CD4-positive, alpha-beta T cell treated with Interleukin-6 at 100 ng/mL for 8 hours (primary cell): ENCODE measurements around the gene FGF22.
"Not testable (repeated sequence)": the region's sequence is repeated elsewhere in the genome, so short reads cannot be mapped to it uniquely, and the experiment has no call there.

Source experiments
- DNase-seq: peaks from one replicate; pipeline ENCODE4 v3.0.0-alpha.2; 2020; ENCODE audit warnings: mixed read lengths, low spot score

The FGF22 gene

DNA sequence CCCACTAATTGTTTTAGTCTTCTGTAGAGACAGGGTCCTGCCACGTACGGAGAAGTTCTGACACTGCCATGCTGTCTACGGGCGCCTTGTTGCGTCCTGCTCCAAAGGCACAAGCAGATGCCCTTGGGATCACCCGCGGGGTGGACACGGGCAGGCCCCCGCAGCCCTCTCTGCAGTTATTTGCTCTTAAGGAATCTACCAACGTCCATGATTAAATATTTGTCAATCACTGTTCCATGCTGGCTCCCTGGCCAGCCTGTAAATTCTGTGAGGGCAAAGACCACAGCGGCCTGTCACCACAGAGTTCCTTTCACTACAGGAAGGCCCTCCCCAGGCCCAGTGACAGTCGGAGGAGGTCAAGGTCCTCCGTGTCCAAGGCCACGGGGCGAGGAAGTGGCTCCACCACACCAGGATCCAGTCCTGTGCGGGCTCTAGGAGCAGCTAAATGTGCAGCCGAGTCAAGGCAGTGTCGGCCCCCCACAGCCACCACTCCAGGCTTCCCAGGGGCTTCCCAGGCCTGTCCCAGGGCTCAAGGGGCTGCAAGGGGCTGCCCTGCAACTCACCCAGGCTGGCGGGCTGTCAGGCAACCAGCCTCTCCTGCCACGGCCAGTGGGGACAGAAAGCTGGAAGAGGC lies 21.2 kb downstream of the FGF22 start:
- DNase-seq = no peak

DNA sequence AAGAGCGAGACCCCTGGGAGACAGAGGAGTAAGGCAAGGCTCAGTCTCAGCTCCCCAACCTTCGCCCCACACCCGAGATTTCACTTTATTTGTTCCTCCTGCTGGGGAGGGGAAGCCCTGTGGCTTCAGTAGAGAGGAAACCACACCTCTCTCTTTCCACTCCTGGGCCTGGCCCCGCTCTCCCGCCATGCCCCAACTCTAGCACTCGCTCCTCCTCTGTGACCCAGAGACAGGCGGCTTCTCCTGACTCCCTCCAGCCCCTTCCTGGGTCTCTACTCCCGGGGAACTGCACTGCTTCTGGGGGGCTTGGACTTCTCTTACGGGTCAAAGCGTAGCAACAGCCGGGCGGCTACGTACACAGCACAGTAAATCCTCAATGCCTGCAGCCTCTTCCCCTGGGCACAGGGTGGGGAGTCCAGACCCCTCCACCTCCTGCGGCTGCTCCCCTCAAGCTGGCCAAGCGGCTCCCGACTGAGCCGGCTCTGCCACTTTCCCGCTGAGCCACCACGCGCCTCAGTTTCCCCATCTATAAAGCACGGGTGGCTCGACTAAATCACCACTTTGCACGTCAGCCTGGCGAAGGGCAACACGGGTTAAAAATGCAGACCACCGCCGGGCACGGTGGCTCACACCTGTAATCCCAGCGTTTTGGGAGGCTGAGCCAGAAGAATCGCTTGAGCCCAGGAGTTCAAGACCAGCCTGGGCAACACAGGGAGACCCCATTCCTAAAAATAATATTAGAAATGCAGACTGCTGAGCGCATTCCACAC lies 21.9 kb downstream of the FGF22 start:
- peak; percentile 77 for DNase-seq

DNA sequence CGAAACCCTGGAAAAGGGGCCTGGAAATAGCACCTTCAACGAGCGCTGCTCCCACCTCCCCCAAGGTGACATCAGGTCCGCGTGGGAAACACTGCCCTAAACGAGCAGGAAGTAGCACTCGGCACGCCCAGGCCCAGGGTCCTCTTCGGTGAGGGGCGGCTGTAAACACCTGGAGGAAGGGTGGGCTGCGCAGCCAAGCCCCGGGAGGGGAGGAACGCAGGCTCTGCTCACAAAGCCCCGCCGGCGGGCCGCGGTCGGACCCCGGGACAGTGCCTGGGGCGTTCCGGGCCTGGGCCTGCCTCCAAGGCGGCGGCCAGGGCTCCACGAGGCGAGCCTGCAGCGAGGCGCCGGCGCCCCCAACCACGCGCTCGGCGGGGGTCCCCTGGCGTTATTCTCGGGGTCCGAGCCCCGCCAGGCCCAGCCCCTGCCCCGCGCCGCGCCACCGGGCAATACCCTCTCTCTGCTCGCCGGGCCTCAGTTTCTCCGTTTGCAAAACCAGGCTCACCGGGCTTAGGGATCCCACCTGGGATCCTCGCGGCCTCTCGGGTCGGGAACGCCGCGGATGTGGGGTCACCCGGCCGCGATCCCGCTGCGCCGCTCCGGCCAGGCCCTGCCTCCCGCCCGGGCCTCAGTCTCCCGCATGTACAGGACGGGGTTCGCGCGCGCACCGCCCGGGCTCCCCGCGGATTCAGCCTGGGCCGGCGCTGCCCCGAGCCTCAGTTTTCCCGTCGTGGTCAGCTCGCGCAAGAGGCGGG lies 22.7 kb downstream of the FGF22 start:
- peak; percentile 77 for DNase-seq

DNA sequence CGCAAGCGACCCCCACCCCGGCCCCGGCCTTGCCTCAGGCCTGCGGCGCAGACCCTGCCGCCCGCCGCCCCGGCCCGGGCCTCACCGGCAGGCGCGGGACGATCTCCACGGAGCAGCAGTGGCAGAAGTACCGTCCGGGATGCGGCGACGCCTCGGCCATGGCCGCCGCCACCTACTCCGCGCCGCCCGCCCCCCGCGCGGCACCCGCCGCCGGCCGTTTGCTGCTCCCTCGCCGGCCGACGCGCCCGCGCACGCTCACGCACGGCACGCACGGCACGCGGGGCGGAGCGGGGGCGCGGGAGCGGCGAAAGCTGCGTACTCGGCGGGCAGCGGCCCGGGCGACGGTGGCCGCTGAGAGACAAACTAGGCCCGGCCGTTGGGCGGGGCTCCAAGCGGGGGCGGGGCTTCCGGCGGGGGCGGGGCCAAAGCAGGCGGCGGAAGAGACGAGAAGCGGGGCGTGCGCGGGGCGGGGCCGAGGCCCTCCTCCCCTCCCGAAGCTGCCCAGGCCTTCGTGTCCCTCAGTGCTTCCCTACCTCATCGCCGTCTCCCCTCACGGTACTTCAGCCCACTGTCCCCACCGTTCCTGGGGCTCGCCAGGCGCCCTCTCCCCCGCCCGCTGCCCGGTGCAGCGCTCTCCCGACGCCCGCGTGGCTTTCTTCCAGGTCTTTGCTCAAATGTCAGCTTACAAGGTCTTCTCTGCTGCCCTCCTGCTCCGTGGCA lies 23.4 kb downstream of the FGF22 start, which contains the start of gene RNF126:
Gene RNF126, minus strand, starts transcription at position 253 of the 720 bp plus-strand sequence. Its CDS starts 93 bp downstream, at position 160.
- DNase-seq = peak; percentile 95

DNA sequence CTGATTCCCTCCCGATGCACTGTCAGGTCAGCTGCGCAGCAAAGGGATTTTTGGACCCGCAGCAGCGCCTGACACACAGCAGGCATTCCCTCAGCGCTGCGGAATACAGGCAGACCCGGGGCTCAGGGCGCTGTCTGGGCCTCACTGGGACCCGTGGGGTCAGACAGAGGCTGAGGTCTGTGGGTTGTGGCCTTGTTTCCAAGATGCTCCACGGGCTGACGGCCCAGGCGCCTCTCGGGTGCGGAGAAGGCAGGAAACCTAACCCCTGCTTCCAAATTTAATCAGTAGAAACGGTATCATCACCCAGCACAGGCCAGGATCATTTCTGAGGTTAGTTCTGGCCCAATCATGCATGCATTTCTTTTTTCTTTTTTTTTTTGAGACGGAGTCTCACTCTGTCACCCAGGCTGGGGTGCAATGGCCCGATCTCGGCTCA lies 24.0 kb downstream of the FGF22 start:
- no peak for DNase-seq

DNA sequence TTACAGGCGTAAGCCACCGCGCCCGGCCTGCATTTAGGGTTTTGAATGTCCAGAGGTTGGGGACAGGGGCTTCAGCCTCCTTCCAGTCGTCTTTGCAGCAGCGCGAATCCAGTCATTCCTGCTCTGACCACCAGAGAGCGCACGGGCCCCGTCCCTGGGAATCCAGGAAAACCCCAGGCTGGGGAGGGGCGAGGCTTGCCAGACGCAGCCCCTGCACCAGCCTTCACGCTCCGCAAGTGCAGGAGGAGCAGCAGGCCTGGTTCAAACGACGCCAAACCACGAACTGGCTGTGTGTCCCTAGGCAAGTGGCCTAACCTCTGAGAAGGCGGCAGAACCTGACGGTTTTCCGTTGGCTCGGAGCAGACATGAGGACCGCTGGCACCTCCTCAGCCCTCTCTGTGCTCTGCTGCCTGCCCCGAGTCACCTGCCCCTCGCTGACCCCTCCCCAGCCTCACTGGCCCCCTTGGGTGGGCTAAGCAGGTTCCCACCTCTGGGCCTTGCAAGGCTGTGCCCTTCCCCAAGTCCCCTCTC lies 25.3 kb downstream of the FGF22 start:
- peak; percentile 76 for DNase-seq

DNA sequence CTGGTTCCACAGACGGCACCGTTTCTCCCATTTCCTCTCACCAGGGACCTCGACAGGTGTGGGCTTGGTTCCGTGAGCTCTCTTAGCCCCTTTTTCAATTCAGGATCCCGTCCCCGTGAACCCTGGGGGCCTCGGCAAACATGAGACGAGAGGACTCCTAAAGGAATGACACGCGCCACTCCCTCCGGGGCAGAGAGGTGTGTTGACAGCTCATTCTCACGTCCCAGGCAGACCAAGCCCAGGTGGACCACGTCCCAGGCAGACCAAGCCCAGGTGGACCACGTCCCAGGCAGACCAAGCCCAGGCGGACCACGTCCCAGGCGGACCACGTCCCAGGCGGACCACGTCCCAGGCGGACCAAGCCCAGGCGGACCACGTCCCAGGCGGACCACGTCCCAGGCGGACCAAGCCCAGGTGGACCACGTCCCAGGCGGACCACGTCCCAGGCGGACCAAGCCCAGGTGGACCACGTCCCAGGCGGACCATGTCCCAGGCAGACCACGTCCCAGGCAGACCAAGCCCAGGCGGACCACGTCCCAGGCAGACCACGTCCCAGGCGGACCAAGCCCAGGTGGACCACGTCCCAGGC lies 27.4 kb downstream of the FGF22 start:
- not testable (repeated sequence) for DNase-seq

DNA sequence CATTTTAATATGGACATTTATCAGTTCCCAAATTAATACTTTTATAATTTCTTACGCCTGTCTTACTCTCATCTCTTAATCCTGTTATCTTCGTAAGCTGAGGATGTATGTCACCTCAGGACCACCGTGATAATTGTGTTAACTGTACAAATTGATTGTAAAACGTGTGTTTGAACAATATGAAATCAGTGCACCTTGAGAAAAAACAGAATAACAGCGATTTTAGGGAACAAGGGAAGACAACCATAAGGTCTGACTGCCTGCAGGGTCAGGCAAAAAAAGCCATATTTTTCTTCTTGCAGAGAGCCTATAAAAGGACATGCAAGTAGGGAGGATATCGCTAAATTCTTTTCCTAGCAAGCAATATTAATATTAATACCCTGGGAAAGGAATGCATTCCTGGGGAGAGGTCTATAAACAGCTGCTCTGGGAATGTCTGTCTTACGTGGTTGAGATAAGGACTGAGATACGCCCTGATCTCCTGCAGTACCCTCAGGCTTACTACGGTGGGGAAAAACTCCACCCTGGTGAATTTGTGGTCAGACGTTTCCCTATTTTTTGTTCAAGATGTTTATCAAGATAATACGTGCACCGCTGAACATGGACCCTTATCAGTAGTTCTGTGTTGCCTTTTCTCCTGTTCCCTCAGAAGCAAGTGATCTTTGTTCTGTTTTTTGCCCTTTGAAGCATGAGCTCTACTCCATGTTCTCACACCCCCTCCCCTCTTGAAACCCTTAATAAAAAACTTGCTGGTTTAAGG lies 29.2 kb downstream of the FGF22 start:
- DNase-seq = not testable (repeated sequence)

DNA sequence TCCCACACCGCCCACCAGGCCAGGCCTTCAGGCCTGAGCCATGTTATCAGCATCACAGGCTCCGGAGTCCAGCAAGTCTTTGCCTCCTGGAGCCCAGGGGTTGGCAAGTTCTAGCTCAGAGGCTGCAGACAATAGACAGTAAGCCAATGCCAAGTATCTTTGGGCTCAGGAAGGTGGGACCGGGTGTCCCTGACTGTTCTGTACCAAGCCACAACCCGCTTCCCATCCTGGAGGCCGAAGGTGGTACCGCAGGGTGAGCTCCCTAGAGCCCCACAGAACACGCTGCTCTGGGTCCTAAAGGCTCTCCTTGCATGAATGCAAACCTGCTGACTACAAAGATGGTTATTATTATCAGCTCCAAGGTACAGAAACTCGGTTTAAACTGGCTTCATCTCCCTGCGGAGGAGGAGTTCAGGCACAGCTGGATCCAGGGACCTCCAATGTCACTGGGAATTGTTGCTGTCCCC lies 31.0 kb downstream of the FGF22 start:
- DNase-seq = no peak

DNA sequence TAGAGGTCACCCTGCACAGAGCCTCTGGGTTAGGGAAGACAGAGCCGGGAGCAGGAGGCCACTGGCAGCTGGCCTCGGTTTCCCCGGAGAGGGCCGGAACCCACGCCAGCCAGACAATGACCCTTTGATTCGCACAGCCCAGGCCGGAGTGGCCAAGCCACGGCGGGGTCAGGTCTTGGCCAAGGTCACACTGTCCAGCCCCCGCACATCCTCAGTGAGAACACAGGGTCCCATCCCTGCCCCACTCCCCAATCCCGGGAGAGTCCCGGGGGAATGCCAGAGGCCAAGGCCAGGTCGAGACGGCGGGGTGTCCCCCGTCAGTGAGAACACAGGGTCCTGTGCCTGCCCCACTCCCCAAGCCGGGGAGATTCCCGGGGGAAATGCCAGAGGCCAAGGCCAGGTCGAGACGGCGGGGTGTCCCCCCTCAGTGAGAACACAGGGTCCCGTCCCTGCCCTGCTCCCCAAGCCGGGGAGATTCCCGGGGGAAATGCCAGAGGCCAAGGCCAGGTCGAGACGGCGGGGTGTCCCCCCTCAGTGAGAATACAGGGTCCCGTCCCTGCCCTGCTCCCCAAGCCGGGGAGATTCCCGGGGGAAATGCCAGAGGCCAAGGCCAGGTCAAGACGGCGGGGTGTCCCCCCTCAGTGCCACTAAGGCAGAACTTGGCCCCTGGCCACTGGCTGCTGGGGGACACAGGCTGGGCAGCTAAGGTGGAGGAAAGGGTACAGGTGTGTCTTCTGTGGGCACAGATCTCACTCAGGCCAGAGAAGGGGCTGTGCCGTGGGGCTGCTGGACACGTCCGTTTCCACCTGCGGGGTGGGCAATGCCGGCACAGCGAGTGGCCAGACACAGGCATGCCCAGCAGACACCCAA lies 34.8 kb downstream of the FGF22 start:
- no peak for DNase-seq

DNA sequence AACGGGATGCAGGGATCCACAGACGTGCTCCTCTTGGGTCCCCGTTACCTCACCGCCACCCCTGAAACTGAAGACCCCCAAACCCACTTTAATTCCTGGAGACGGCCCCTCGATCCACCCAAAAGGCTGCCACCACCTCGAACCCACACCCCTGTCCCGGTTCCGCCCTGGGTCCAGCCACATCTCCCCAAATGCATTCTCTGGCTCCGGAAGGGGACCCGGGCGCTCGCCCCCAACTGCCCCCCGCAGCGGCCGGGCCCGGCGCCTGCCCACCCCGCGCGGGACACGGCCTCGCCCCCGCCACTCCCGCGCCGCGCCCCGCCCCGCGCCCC lies 36.3 kb downstream of the FGF22 start:
- DNase-seq = no peak

DNA sequence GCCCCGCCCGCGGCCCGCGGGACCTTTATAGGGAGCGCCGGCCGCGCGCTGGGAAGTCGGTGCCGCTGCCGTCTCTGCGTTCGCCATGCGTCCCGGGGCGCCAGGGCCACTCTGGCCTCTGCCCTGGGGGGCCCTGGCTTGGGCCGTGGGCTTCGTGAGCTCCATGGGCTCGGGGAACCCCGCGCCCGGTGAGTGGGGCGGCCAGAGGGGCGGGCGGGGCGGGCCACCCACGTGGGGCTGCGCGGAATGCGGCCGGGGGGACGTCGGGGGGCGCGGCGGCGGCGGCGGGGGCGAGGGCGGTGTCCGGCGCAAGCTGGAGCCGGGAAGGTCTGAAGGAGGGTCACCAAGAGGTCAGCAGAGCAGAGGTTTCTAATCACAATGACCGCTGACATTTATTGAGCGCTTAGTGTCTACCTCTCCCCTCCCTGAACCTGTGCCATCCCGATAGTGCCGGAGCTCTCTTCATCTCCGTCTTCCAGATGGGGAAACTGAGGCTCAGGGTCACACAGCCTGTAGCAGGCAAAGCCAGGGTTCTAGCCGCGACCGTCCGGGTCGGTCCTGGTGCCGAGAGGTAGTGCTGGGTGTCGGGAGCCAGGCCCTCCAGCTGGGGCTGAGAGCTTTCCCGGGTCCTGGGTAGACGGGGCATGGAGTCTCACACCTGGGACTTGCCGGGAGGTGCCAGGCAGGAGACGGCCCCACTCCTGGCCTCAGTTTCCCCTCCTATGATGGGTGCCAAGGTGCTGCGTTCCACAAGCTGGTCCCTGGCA lies 36.8 kb downstream of the FGF22 start, which contains the start of gene FSTL3:
Gene FSTL3, plus strand, starts transcription at position 54 of the 767 bp plus-strand sequence. Its CDS starts 32 bp downstream, at position 86.
- DNase-seq = no peak

DNA sequence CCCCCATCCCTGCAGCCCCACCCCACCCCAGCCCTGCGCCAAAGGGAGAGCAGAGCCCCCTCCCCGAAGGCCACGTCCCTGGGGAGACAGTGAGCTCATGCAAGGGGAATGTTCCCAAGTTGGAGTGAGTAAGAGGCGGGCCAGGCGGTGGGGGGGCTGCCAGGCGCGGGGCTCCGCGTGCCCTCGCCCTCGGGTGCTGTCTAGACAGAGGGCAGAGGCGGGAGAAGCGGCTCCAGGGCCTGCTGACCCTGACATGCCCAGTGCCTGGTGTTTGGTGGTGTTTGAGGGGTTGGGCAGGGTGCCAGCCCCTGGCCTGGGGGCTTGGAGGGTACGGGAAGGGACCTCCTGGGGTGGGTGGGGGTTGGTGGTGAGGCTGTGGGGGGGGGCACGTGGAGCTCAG lies 37.5 kb downstream of the FGF22 start:
- no peak for DNase-seq

DNA sequence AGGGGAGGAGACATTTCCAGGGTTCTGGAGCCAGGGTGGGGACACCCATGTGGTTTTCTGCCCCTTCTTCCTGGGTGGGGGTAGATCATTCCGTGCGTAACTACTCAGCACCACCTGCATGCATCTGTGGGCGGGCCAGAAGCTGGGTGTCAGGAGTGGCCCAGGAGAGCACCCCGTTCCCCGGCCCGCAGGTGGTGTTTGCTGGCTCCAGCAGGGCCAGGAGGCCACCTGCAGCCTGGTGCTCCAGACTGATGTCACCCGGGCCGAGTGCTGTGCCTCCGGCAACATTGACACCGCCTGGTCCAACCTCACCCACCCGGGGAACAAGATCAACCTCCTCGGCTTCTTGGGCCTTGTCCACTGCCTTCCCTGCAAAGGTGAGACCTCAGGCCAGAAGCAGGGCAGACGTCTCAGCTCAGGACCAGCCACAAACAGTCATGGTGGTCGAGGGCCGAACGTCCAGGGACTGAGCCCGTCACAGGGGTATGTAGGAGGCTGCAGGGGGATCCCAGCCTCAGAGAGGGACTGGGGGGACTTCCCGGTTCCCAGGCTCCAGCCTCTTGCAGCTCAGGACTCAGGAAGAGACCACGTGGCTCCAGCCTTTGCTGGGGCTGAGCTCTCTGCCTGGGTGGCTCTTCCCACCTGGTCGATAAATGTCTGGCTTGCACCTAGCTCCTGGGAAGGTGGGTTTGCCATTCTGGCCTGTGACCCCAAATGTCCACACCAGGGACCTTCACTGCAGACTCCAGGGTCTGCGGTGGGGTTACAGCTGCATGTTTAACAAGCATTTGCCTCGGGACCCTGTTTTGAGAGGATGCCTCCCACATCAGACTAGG lies 38.1 kb downstream of the FGF22 start:
- DNase-seq = no peak

DNA sequence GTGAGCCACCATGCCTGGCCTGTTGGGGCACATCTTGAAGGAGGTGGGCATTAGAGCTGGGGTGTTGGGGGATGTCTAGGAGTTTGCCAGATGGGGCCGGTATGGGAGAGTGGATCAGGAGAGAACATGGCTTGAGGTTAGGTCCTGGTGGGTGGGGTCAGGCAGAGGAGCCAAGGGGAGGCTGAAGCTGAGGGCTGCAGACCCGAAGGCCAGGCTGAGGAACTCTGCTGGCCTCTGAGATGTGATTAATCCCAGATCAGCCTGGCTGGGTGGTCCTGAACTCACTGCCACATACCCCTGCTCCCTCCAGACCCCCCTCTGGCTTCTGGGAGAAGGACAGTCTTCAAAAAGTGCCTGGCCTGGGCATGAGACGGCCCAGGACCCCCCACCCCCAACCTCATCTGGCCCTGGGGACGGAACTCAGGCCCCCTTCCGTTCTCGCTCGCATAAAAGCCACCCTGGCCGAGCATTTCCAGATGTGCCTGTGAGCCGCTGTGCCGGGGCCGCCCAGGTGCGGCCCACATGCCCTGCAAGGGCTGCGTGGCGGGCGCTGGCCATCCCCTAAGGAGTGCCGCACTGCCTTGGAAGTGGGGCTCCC lies 39.2 kb downstream of the FGF22 start:
- DNase-seq = no peak

DNA sequence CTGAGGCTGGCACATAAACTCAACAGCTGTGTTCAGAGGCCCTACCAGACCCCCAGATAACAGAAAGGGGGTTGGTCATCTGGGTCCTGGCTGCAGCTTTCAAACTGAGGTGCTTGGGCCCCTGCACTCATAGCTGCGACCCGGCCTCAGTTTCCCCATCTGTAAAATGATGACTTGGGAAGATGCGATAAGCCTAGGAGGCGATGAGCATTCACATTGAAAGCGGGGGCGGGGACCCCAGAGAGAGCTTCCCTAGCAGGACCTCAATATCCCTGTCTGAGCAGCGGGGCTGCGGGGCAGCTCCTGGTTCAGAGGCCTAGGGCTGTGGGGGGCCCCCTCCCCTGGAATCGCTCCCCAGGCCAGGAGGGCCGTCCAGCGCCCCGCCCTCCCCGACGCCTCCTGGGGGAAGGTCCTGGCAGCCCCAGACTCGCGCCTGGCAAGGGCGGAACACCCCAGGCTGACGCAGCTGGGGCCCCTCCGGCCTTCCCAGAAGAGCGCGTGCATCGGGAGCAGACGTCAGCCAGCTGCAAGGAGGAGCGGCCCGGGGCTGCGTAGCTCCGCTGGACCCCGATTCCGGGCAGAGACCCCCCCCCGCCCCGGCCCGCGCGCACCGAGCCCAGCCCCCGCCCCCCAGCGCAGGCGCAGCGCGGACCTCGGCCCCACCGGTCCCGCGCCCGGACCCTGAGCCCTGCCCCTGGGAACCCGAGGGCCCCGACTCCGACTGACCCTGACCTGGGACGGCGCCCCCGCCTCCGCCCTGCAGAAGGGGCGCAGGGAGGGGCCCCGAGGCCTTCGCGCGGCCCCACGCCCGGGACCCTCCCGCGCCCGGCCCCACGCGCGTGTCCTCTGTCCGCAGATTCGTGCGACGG lies 40.0 kb downstream of the FGF22 start:
- DNase-seq = no peak
